ENCODE measurements around the gene TMCO1. TPM values are rescaled to one million over a fixed set of nuclear protein-coding genes. Genes with fewer than 3 reads are reported as not detected.

TMCO1 gene
- total RNA-seq, 4 donors from 2014 or later, result 29.7 to 183 (median 72.9) TPM

DNA sequence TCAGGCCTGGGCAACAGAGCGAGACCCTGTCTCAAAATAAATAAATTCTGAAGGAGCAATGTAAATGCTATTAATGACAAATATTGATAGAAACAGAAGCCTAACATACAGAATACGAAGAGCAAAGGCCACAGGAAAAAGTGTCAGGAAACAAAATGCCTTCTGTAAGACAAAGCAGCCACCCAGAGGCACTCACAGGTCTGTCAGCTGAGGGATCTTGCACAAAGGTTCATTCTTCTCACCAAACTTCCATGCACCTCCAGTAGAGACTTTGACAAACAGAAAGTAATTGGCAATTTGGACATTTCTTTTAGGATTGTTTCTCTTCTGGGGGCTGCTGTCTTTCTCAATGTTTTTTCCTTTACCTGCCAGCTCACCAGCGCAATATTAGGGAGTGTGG is 69.1 kb downstream of the TMCO1 start:
- DNase-seq, result no peak
- H3K4me1 ChIP-seq, result peaks cover 0 to 17% (median 10%) of the 10 kb centered on the region in 4 donors
- TF ChIP-seq POLR2A (IDR thresholded peaks at IDR 0.05), result no peak
- TF ChIP-seq, protein P1, sequence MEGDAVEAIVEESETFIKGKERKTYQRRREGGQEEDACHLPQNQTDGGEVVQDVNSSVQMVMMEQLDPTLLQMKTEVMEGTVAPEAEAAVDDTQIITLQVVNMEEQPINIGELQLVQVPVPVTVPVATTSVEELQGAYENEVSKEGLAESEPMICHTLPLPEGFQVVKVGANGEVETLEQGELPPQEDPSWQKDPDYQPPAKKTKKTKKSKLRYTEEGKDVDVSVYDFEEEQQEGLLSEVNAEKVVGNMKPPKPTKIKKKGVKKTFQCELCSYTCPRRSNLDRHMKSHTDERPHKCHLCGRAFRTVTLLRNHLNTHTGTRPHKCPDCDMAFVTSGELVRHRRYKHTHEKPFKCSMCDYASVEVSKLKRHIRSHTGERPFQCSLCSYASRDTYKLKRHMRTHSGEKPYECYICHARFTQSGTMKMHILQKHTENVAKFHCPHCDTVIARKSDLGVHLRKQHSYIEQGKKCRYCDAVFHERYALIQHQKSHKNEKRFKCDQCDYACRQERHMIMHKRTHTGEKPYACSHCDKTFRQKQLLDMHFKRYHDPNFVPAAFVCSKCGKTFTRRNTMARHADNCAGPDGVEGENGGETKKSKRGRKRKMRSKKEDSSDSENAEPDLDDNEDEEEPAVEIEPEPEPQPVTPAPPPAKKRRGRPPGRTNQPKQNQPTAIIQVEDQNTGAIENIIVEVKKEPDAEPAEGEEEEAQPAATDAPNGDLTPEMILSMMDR (IDR thresholded peaks at IDR 0.05), result no peak
- H3K27me3 ChIP-seq, result no peaks in the 10 kb centered on the region
- H3K4me3 ChIP-seq, result no peak overlapping the region
- H3K9me3 ChIP-seq, result no peaks in the 10 kb centered on the region
- no peak overlapping the region for H3K27ac ChIP-seq
- H3K36me3 ChIP-seq, result peaks cover 0 to under 1% (median 0%) of the 10 kb centered on the region in 3 donors

DNA sequence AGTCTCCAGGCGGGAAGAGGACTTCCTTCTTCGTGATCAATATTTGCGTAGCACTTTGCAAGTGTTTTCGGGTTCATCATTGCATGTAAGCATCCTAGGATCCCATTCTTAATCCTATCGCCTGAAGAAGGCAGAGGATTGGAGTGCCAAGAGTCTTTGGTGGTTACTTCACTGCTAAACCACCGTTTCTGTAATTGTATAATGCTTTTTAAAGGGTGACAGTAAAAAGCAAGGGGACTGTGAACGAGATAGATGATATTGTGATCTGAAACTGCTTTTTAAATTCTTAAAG is 70.0 kb downstream of the TMCO1 start:
- H3K4me3 ChIP-seq, result peak overlapping the region; percentile 62 to 88 (median 78)
- H3K9me3 ChIP-seq, result no peaks in the 10 kb centered on the region
- no peak for TF ChIP-seq POLR2A (IDR thresholded peaks at IDR 0.05)
- TF ChIP-seq, protein P1 (IDR thresholded peaks at IDR 0.05), result no peak
- H3K4me1 ChIP-seq, result peaks cover 0 to 17% (median 10%) of the 10 kb centered on the region in 4 donors
- H3K36me3 ChIP-seq, result peaks cover 0 to 8% (median 0%) of the 10 kb centered on the region in 3 donors
- DNase-seq, result no peak
- peak overlapping the region; percentile 93 to 97 (median 96) for H3K27ac ChIP-seq
- H3K27me3 ChIP-seq, result no peaks in the 10 kb centered on the region

DNA sequence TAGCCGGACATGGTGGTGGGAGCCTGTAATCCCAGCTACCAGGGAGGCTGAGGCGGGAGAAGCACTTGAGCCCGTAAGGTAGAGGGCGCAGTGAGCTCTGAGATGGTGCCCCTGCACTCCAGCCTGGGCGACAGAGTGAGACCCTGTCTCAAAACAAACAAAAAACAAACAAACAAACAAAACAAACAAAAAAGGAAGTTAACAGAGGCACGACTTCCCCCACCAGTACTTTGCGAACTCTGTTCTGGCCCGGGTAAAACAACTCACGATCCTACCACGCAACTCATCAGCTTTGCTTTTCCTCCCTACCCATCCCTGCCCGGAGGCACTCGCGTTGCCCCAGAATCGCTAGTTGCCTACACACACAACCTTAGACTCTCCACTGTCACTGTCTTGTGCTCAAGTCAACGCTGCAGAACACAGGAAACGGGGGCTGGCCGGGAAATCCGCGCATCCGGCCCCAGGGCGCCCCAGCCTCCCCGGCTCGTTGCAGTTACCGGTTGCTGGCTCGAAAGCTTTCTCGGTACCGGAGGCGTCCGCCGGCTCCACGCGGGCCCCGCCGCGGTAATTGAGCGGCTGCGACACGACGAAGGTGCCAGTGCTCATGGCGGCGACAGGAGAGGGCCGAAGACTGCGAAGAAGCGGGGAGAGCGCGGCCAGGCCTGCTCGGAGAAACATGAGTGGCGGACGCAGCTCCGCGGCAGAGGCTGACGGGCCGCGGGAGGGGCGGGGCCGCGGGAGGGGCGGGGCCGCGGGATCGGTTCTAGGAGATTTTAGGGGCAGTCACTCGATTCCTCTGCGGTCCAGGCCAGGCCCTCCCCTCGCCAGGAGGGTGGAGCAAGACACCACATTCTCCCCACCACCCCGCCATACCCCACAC is 70.5 kb downstream of the TMCO1 start, which contains the start of gene ALDH9A1:
Gene ALDH9A1 (minus strand): TSS at position 682 of the 880 bp plus-strand sequence. CDS start 4 bp downstream, at position 678.
- Histone ChIP-seq H3K27ac (peak within 1 kb of the TSS; percentile 93 to 97 (median 96)), H3K9me3 (no peaks in the 10 kb centered on the region), H3K4me1 (peaks cover 0 to 17% (median 10%) of the 10 kb centered on the region in 4 donors), H3K4me3 (peak within 1 kb of the TSS; percentile 62 to 88 (median 78)), H3K36me3 (peaks cover 0 to 8% (median 0%) of the 10 kb centered on the region in 3 donors), H3K27me3 (no peaks in the 10 kb centered on the region)
- peak; percentile 87 to 95 (median 91) for DNase-seq
- TF ChIP-seq POLR2A (IDR thresholded peaks at IDR 0.05), result peak; percentile 78 to 86
- TF ChIP-seq, protein P1 (IDR thresholded peaks at IDR 0.05), result peak in 4 of 6 experiments; percentile 20 to 48 (median 40)

DNA sequence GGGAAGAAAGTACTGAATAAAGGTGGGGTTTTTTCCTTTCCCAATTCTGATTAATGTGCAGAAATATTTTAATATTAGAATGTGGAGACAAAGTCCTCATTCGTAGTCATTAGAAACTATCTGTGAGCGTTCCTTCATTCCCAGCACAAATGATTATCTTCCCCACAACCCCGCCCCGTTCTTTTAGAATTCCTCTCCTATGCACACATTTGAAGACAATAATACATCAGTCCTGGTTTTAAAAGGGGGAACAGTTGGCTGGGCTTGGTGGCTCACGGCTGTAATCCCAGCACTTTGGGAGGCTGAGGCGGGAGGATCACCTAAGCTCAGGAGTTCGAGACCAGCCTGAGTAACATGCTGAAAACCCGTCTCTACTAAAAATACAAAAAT is 71.2 kb downstream of the TMCO1 start:
- TF ChIP-seq POLR2A (IDR thresholded peaks at IDR 0.05), result no peak
- TF ChIP-seq, protein P1 (IDR thresholded peaks at IDR 0.05), result no peak
- Histone ChIP-seq H3K4me3 (peak overlapping the region; percentile 62 to 88 (median 78)), H3K4me1 (peaks cover 0 to 17% (median 10%) of the 10 kb centered on the region in 4 donors), H3K9me3 (no peaks in the 10 kb centered on the region), H3K27me3 (no peaks in the 10 kb centered on the region), H3K27ac (peak overlapping the region; percentile 93 to 97 (median 96)), H3K36me3 (peaks cover 0 to 8% (median 0%) of the 10 kb centered on the region in 3 donors)
- no peak for DNase-seq

DNA sequence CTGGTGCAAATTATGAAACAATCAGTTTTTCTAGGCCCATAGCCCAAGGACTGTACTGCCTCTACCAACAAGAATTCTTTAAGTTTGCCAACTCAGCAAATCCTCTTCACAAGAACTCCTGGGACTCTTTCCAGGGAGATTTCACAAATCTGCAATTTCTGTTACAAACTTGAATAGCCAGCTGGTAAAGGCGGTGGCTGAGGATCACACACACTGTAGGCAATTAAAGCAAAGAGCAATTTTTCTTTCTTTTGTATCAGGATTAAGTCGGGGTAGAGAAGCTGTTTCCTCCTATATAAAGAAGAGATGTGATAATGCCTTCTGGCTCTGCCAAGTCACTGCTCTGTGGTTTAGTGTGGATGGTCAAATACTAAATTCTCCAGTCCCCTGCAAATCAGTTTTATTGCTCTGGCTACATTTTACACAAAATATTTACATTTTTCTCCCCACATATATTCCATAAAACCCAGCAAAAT is 72.0 kb downstream of the TMCO1 start:
- Histone ChIP-seq H3K4me3 (peak overlapping the region in 1 of 4 donors; percentile 72), H3K27ac (peak overlapping the region in 1 of 4 donors; percentile 8), H3K27me3 (no peaks in the 10 kb centered on the region), H3K4me1 (peaks cover 0 to 17% (median 10%) of the 10 kb centered on the region in 4 donors), H3K36me3 (peaks cover 0 to 8% (median 0%) of the 10 kb centered on the region in 3 donors), H3K9me3 (no peaks in the 10 kb centered on the region)
- DNase-seq, result no peak
- TF ChIP-seq, protein P1 (IDR thresholded peaks at IDR 0.05), result no peak
- no peak for TF ChIP-seq POLR2A (IDR thresholded peaks at IDR 0.05)

Data from Peyer's patch (tissue), 4 donors.